DND-41 (cell line): ENCODE measurements around the gene BMPR2.
"Not testable (repeated sequence)": the region's sequence is repeated elsewhere in the genome, so short reads cannot be mapped to it uniquely, and the experiment has no call there.

Experiments
- ATAC-seq: fragments of 200-7000 bp; cut with Tn5 transposase; 3 replicates; pipeline ENCODE4 v1.9.1; 2021; ENCODE audit warnings: low read depth; ENCODE audit not compliant: insufficient read depth
- DNase-seq: peaks from one replicate; pipeline ENCODE4 v3.0.0-alpha.2; 2020
- H2AFZ ChIP-seq: 2 replicates; pipeline ENCODE4 v1.6.0; 2012; ENCODE audit warnings: low read depth, low read length
- H3K27ac ChIP-seq: 2 replicates; pipeline ENCODE4 v1.5.1; 2012; ENCODE audit warnings: low read length, inconsistent platforms
- H3K27me3 ChIP-seq: fragments of 200-600 bp; sonication (generic); 2 replicates; pipeline ENCODE4 v1.6.0; 2012; ENCODE audit warnings: low read length, mild to moderate bottlenecking, inconsistent platforms; ENCODE audit not compliant: insufficient read depth, poor library complexity
- H3K36me3 ChIP-seq: 2 replicates; pipeline ENCODE4 v1.5.1; 2012; ENCODE audit warnings: low read length, inconsistent platforms; ENCODE audit not compliant: insufficient read depth
- H3K4me1 ChIP-seq: 2 replicates; pipeline ENCODE4 v1.5.1; 2012; ENCODE audit warnings: mild to moderate bottlenecking, low read length; ENCODE audit not compliant: insufficient read depth
- H3K4me2 ChIP-seq: 2 replicates; pipeline ENCODE4 v1.6.0; 2012; ENCODE audit warnings: mild to moderate bottlenecking, moderate library complexity, low read length, inconsistent platforms; ENCODE audit not compliant: insufficient read depth
- H3K4me3 ChIP-seq, 2 experiments: fragments of 200-600 bp in 1 of 2; shearing (Covaris generic) in 1 of 2; 2 replicates each; pipeline ENCODE4 v1.5.1; 2012 to 2016; ENCODE audit warnings: inconsistent platforms in 2 of 2, low read length in 2 of 2, mild to moderate bottlenecking in 2 of 2, low read depth in 1 of 2, moderate library complexity in 1 of 2
- H3K79me2 ChIP-seq: 2 replicates; pipeline ENCODE4 v1.6.0; 2012; ENCODE audit warnings: low read length, inconsistent platforms; ENCODE audit not compliant: insufficient read depth
- H3K9ac ChIP-seq: 2 replicates; pipeline ENCODE4 v1.6.0; 2012; ENCODE audit warnings: low read depth, mild to moderate bottlenecking, inconsistent platforms, low read length, moderate library complexity
- H3K9me3 ChIP-seq: 2 replicates; pipeline ENCODE4 v1.5.1; 2012; ENCODE audit warnings: low read length, moderate library complexity, mild to moderate bottlenecking, inconsistent platforms; ENCODE audit not compliant: insufficient read depth, severe bottlenecking
- H4K20me1 ChIP-seq: 2 replicates; pipeline ENCODE4 v1.6.0; 2012; ENCODE audit warnings: low read length; ENCODE audit not compliant: insufficient read depth
- CTCF ChIP-seq: IDR thresholded peaks from 2 replicates; pipeline ENCODE4 v1.5.1; 2012; ENCODE audit warnings: borderline replicate concordance, low read length, moderate library complexity, mild to moderate bottlenecking; ENCODE audit not compliant: poor library complexity, severe bottlenecking; ENCODE audit errors: extremely low read depth
- EZH2 ChIP-seq: IDR thresholded peaks from 3 replicates; pipeline ENCODE4 v1.6.1; 2012; ENCODE audit warnings: borderline replicate concordance, low read depth, mild to moderate bottlenecking, moderate library complexity, low read length, inconsistent platforms; ENCODE audit not compliant: severe bottlenecking

BMPR2 gene

GRCh38 chr2:202378001-202378400 lies 1.9 kb downstream of the BMPR2 start:
- ATAC-seq: no peak
- Histone ChIP-seq H3K9ac (peak overlapping the region; percentile 64; the same call in 1 of the 2 replicates), H3K4me2 (peak overlapping the region; percentile 95), H3K27me3 (peaks cover 3% of the 10 kb centered on the region), H3K36me3 (no peaks in the 10 kb centered on the region), H3K4me3 (peak overlapping the region; percentile 63 to 77; a peak in 3 of 4 replicates), H3K79me2 (peaks cover 67% of the 10 kb centered on the region), H3K27ac (no peak overlapping the region), H4K20me1 (peaks cover 11% of the 10 kb centered on the region; the same call in 1 of the 2 replicates), H3K9me3 (no peaks in the 10 kb centered on the region), H2AFZ (peak overlapping the region; percentile 1; the same call in 1 of the 2 replicates), H3K4me1 (peaks cover 46% of the 10 kb centered on the region)
- TF ChIP-seq EZH2 (no peak), CTCF (no peak)
- DNase-seq: no peak

GRCh38 chr2:202378662-202379358 lies 2.7 kb downstream of the BMPR2 start:
- H3K9me3 ChIP-seq: no peaks in the 10 kb centered on the region
- peaks cover 70% of the 10 kb centered on the region for H3K79me2 ChIP-seq
- H3K4me3 ChIP-seq: peak overlapping the region in 1 of 2 experiments; percentile 77; a peak in 3 of 4 replicates
- TF ChIP-seq CTCF: no peak
- TF ChIP-seq EZH2: no peak
- H3K9ac ChIP-seq: peak overlapping the region; percentile 16
- H4K20me1 ChIP-seq: peaks cover 11% of the 10 kb centered on the region; the same call in 1 of the 2 replicates
- peaks cover 46% of the 10 kb centered on the region for H3K4me1 ChIP-seq
- ATAC-seq (no peak), DNase-seq (no peak)
- H3K36me3 ChIP-seq: no peaks in the 10 kb centered on the region
- H3K4me2 ChIP-seq: peak overlapping the region; percentile 95
- H3K27me3 ChIP-seq: peaks cover 3% of the 10 kb centered on the region
- H2AFZ ChIP-seq: no peak overlapping the region
- no peak overlapping the region; the same call in 1 of the 2 replicates for H3K27ac ChIP-seq

GRCh38 chr2:202382684-202383083 lies 6.6 kb downstream of the BMPR2 start:
- peaks cover 11% of the 10 kb centered on the region; the same call in 1 of the 2 replicates for H4K20me1 ChIP-seq
- no peak overlapping the region for H3K4me3 ChIP-seq
- H2AFZ ChIP-seq: no peak overlapping the region
- H3K27ac ChIP-seq: no peak overlapping the region
- H3K9ac ChIP-seq: no peak overlapping the region
- no peak for ATAC-seq
- peaks cover 31% of the 10 kb centered on the region for H3K4me1 ChIP-seq
- TF ChIP-seq EZH2 (no peak), CTCF (no peak)
- H3K4me2 ChIP-seq: no peak overlapping the region
- peaks cover 51% of the 10 kb centered on the region for H3K79me2 ChIP-seq
- H3K9me3 ChIP-seq: no peaks in the 10 kb centered on the region
- no peaks in the 10 kb centered on the region for H3K27me3 ChIP-seq
- DNase-seq: no peak
- no peaks in the 10 kb centered on the region for H3K36me3 ChIP-seq

GRCh38 chr2:202386495-202386894 lies 10.4 kb downstream of the BMPR2 start:
- H3K4me3 ChIP-seq, H4K20me1 ChIP-seq, DNase-seq, ATAC-seq, H3K36me3 ChIP-seq, H3K4me2 ChIP-seq, H3K9me3 ChIP-seq, H2AFZ ChIP-seq, H3K27me3 ChIP-seq, H3K27ac ChIP-seq, H3K9ac ChIP-seq, H3K4me1 ChIP-seq: not testable (repeated sequence)
- H3K79me2 ChIP-seq: peaks cover 30% of the 10 kb centered on the region
